Measurements from ENCODE around the gene CCDC38.

CCDC38 gene

GRCh38 chr12:95837240-95838038 is 105.0 kb downstream of the CCDC38 start:
- TF ChIP-seq CTCF (IDR thresholded peaks at IDR 0.05), result no peak

- TF ChIP-seq CTCF (IDR thresholded peaks at IDR 0.05), result no peak
Observed at GRCh38 chr12:95836630-95837239, 105.7 kb downstream of the CCDC38 start.

- TF ChIP-seq CTCF (IDR thresholded peaks at IDR 0.05), result no peak
Observed at GRCh38 chr12:95836185-95836609, 106.2 kb downstream of the CCDC38 start.

- no peak for TF ChIP-seq CTCF (IDR thresholded peaks at IDR 0.05)
Observed at GRCh38 chr12:95834572-95834971, 107.8 kb downstream of the CCDC38 start.

GRCh38 chr12:95830335-95831089 is 111.9 kb downstream of the CCDC38 start:
- no peak for TF ChIP-seq CTCF (IDR thresholded peaks at IDR 0.05)

GRCh38 chr12:95829395-95829794 is 113.0 kb downstream of the CCDC38 start:
- no peak for TF ChIP-seq CTCF (IDR thresholded peaks at IDR 0.05)

GRCh38 chr12:95820096-95820703 is 122.2 kb downstream of the CCDC38 start:
- TF ChIP-seq CTCF (IDR thresholded peaks at IDR 0.05), result peak; percentile 76

Data from LNCAP (cell line).